Neural cell (in vitro differentiated cells): ENCODE measurements around the gene SLFN14. TPM values are rescaled to one million over a fixed set of nuclear protein-coding genes. Genes with fewer than 3 reads are reported as not detected.

Source experiments
- H2AFZ ChIP-seq: fragments of 200-600, 300-800 bp; sonication (generic), shearing (Covaris generic); 2 replicates; pipeline ENCODE4 v1.6.0; 2014; ENCODE audit warnings: low read depth, mild to moderate bottlenecking, antibody characterized with exemption, low read length, moderate library complexity
- H3F3A ChIP-seq: fragments of 200-600 bp; shearing (Covaris generic); 2 replicates; pipeline ENCODE4 v1.6.1; 2016; ENCODE audit warnings: mild to moderate bottlenecking, moderate library complexity, mixed read lengths, antibody characterized with exemption, low read length; ENCODE audit not compliant: insufficient read depth, poor library complexity, severe bottlenecking
- H3K27ac ChIP-seq: fragments of 200-600, 300-800 bp; sonication (generic), shearing (Covaris generic); 2 replicates; pipeline ENCODE4 v1.5.1; 2014; ENCODE audit warnings: mild to moderate bottlenecking, low read length, moderate library complexity
- H3K27me3 ChIP-seq: fragments of 300-800, 200-600 bp; sonication (generic), shearing (Covaris generic); 2 replicates; pipeline ENCODE4 v1.6.0; 2014; ENCODE audit warnings: mild to moderate bottlenecking, low read depth, low read length, moderate library complexity; ENCODE audit not compliant: insufficient read depth
- H3K36me3 ChIP-seq: fragments of 300-800, 200-600 bp; sonication (generic), shearing (Covaris generic); 2 replicates; pipeline ENCODE4 v1.5.1; 2014; ENCODE audit warnings: mild to moderate bottlenecking, antibody characterized with exemption, low read length, moderate library complexity; ENCODE audit not compliant: insufficient read depth
- H3K4me2 ChIP-seq: fragments of 300-800, 200-600 bp; sonication (generic), shearing (Covaris generic); 2 replicates; pipeline ENCODE4 v1.6.0; 2014; ENCODE audit warnings: mild to moderate bottlenecking, low read length
- H3K4me3 ChIP-seq: fragments of 300-800, 200-600 bp; sonication (generic), shearing (Covaris generic); 2 replicates; pipeline ENCODE4 v1.5.1; 2014; ENCODE audit warnings: mild to moderate bottlenecking, low read length, moderate library complexity
- H3K79me2 ChIP-seq: fragments of 200-600 bp; shearing (Covaris generic); replicated peaks from 2 replicates; pipeline ENCODE4 v1.6.0; 2014; ENCODE audit warnings: mild to moderate bottlenecking, low read length, moderate library complexity; ENCODE audit not compliant: insufficient read depth
- H3K9ac ChIP-seq: fragments of 300-800, 200-600 bp; sonication (generic), shearing (Covaris generic); 2 replicates; pipeline ENCODE4 v1.6.1; 2016; ENCODE audit warnings: mild to moderate bottlenecking, low read length, mixed read lengths
- H3K9me2 ChIP-seq: fragments of 200-600 bp; shearing (Covaris generic); 2 replicates; pipeline ENCODE4 v1.6.1; 2016; ENCODE audit warnings: mild to moderate bottlenecking, low read length, mixed read lengths; ENCODE audit not compliant: insufficient read depth
- H3K9me3 ChIP-seq: fragments of 200-600, 300-800 bp; sonication (generic), shearing (Covaris generic); 2 replicates; pipeline ENCODE4 v1.6.1; 2016; ENCODE audit warnings: mild to moderate bottlenecking, mixed run types, low read length, moderate library complexity, mixed read lengths
- H4K20me1 ChIP-seq: fragments of 200-600 bp; shearing (Covaris generic); 2 replicates; pipeline ENCODE4 v1.6.1; 2016; ENCODE audit warnings: mild to moderate bottlenecking, mixed run types; ENCODE audit not compliant: insufficient read depth
- EP300 ChIP-seq: fragments of 450-650 bp; conservative IDR thresholded peaks from 2 replicates; pipeline ENCODE4 v1.6.1; 2014; ENCODE audit warnings: antibody characterized with exemption, mild to moderate bottlenecking, moderate library complexity; ENCODE audit not compliant: poor library complexity, severe bottlenecking
- EZH2 ChIP-seq: fragments of 200-600, 300-800 bp; shearing (Covaris generic), sonication (generic); IDR thresholded peaks from 2 replicates; pipeline ENCODE4 v1.6.1; 2014; ENCODE audit warnings: antibody characterized with exemption, low read length, borderline replicate concordance, mild to moderate bottlenecking; ENCODE audit not compliant: insufficient read depth, poor library complexity, severe bottlenecking
- MXI1 ChIP-seq: fragments of 450-650 bp; conservative IDR thresholded peaks from 2 replicates; pipeline ENCODE4 v1.6.1; 2014; ENCODE audit warnings: antibody characterized with exemption, mild to moderate bottlenecking; ENCODE audit not compliant: poor library complexity, severe bottlenecking
- POLR2AphosphoS5 ChIP-seq: IDR thresholded peaks from 2 replicates; pipeline ENCODE4 v1.6.1; 2012
- RAD21 ChIP-seq: fragments of 450-650 bp; conservative IDR thresholded peaks from 2 replicates; pipeline ENCODE4 v1.6.1; 2014; ENCODE audit warnings: antibody characterized with exemption, mild to moderate bottlenecking, moderate library complexity
- SMC3 ChIP-seq: fragments of 450-650 bp; conservative IDR thresholded peaks from 2 replicates; pipeline ENCODE4 v1.6.1; 2014; ENCODE audit warnings: antibody characterized with exemption, mild to moderate bottlenecking, moderate library complexity; ENCODE audit not compliant: poor library complexity
- TAF1 ChIP-seq: IDR thresholded peaks from 2 replicates; pipeline ENCODE4 v1.6.1; 2012; ENCODE audit warnings: low read depth
- polyA plus RNA-seq: library from polyadenylated mRNA; depleted of rRNA; stranded (reverse); fragments of >200 nt; gene quantifications from 2 replicates; pipeline ENCODE4 v1.2.3, GENCODE V29; 2014
- TF ChIP-seq, protein P1 (sequence below): IDR thresholded peaks from 2 replicates; pipeline ENCODE4 v1.6.1; 2012; ENCODE audit warnings: borderline replicate concordance
- TF ChIP-seq, protein P2 (sequence below): fragments of 450-650 bp; IDR thresholded peaks from 2 replicates; pipeline ENCODE4 v1.5.1; 2014; ENCODE audit warnings: antibody characterized with exemption, mild to moderate bottlenecking, moderate library complexity; ENCODE audit not compliant: poor library complexity, severe bottlenecking

Gene SLFN14
- polyA plus RNA-seq, 1 donor from 2014 or later, result not detected

DNA sequence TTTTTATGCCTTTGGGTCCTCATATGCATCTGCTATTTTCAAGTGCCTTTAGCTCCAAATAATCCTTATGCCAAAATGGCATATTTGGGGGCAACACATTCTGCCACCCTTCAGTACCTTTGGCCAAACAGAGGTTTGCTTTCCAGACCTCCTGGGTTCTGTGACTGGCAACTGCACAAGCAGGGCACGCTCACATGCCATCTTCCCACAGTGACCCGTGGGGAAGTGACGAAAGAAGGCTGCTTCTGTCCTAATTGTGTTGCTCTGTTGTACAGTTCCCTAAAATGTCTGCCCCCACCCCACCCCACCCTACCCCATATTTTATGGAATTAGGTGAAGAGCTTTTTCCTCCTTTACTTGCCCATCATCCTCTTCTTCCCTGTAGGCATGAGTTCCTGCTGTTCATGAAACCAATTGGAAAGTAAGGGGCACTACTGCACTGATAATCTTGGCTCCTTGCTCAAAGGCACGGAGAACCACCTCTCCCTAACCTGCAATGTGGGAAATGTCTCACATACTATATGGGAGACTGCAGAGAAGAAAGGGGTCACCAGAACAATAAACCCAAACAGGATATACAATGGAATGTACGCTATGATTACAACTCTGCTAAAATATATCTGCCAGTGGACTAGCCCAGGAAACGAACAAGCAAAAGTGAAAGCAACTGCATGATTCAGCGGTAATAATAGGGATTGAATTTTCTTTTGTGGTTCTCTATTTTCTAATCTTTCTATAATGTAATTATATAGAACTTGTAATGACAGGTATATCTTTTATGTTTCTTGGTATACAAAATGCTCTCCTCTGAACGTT, 19.8 kb downstream of the SLFN14 start:
- Histone ChIP-seq H3F3A (no peaks in the 10 kb centered on the region), H3K4me2 (no peak overlapping the region), H2AFZ (no peak overlapping the region), H3K79me2 (no peaks in the 10 kb centered on the region), H3K9me2 (no peaks in the 10 kb centered on the region), H3K9ac (no peak overlapping the region), H3K27me3 (peaks cover 5% of the 10 kb centered on the region), H3K4me3 (no peak overlapping the region), H3K9me3 (no peaks in the 10 kb centered on the region), H3K36me3 (no peaks in the 10 kb centered on the region), H4K20me1 (no peaks in the 10 kb centered on the region), H3K27ac (no peak overlapping the region)
- TF ChIP-seq EZH2 (no peak), POLR2AphosphoS5 (no peak), MXI1 (no peak), EP300 (no peak), TAF1 (no peak), SMC3 (no peak), RAD21 (no peak)
- TF ChIP-seq, protein P1, sequence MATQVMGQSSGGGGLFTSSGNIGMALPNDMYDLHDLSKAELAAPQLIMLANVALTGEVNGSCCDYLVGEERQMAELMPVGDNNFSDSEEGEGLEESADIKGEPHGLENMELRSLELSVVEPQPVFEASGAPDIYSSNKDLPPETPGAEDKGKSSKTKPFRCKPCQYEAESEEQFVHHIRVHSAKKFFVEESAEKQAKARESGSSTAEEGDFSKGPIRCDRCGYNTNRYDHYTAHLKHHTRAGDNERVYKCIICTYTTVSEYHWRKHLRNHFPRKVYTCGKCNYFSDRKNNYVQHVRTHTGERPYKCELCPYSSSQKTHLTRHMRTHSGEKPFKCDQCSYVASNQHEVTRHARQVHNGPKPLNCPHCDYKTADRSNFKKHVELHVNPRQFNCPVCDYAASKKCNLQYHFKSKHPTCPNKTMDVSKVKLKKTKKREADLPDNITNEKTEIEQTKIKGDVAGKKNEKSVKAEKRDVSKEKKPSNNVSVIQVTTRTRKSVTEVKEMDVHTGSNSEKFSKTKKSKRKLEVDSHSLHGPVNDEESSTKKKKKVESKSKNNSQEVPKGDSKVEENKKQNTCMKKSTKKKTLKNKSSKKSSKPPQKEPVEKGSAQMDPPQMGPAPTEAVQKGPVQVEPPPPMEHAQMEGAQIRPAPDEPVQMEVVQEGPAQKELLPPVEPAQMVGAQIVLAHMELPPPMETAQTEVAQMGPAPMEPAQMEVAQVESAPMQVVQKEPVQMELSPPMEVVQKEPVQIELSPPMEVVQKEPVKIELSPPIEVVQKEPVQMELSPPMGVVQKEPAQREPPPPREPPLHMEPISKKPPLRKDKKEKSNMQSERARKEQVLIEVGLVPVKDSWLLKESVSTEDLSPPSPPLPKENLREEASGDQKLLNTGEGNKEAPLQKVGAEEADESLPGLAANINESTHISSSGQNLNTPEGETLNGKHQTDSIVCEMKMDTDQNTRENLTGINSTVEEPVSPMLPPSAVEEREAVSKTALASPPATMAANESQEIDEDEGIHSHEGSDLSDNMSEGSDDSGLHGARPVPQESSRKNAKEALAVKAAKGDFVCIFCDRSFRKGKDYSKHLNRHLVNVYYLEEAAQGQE, result no peak
- TF ChIP-seq, protein P2, sequence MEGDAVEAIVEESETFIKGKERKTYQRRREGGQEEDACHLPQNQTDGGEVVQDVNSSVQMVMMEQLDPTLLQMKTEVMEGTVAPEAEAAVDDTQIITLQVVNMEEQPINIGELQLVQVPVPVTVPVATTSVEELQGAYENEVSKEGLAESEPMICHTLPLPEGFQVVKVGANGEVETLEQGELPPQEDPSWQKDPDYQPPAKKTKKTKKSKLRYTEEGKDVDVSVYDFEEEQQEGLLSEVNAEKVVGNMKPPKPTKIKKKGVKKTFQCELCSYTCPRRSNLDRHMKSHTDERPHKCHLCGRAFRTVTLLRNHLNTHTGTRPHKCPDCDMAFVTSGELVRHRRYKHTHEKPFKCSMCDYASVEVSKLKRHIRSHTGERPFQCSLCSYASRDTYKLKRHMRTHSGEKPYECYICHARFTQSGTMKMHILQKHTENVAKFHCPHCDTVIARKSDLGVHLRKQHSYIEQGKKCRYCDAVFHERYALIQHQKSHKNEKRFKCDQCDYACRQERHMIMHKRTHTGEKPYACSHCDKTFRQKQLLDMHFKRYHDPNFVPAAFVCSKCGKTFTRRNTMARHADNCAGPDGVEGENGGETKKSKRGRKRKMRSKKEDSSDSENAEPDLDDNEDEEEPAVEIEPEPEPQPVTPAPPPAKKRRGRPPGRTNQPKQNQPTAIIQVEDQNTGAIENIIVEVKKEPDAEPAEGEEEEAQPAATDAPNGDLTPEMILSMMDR, result no peak

DNA sequence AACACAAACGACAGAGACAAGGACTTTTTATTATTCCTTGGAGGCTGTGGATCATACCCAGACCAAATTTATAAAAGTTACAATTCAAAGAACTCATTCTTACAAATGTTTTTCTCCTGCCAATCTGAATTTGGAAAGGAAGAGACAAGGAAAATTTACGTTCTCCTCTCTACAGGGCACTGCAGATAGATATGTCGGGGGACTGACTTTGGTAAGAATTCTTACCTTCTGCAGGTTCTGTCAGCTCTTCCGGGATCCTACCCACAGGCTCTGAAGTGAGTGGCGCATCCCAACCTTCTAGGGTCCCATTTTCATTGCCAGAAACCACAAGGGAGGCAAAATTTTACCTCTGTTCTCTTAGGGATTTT, 21.0 kb downstream of the SLFN14 start:
- H3K9ac ChIP-seq, result no peak overlapping the region
- no peak overlapping the region for H3K4me3 ChIP-seq
- no peak overlapping the region for H3K4me2 ChIP-seq
- peaks cover 5% of the 10 kb centered on the region for H3K27me3 ChIP-seq
- no peaks in the 10 kb centered on the region for H3F3A ChIP-seq
- H3K79me2 ChIP-seq, result no peaks in the 10 kb centered on the region
- no peaks in the 10 kb centered on the region for H4K20me1 ChIP-seq
- H3K27ac ChIP-seq, result no peak overlapping the region
- H3K9me2 ChIP-seq, result no peaks in the 10 kb centered on the region
- no peaks in the 10 kb centered on the region for H3K9me3 ChIP-seq
- no peak for TF ChIP-seq POLR2AphosphoS5
- TF ChIP-seq, protein P2, result peak; percentile 7
- no peak for TF ChIP-seq EZH2
- H2AFZ ChIP-seq, result no peak overlapping the region
- no peaks in the 10 kb centered on the region for H3K36me3 ChIP-seq
